ENCODE results near the gene RNF144B.

GRCh38 chr6:18465410-18466154 lies 78.4 kb downstream of the RNF144B start:
- no peak for TF ChIP-seq CTCF (IDR thresholded peaks at IDR 0.05)
- no peak for TF ChIP-seq CEBPB (IDR thresholded peaks at IDR 0.05)
- TF ChIP-seq NFE2L2 (conservative IDR thresholded peaks at IDR 0.05; ENCODE audit: low read length): no peak
- no peak for TF ChIP-seq POLR2A (IDR thresholded peaks at IDR 0.05; ENCODE audit: low read length)
